ENCODE results near the gene NR2C2. TPM values are rescaled to one million over a fixed set of nuclear protein-coding genes. Genes with fewer than 3 reads are reported as not detected.

The NR2C2 gene
- total and polyA plus RNA-seq, 2 donors from 2014 or later = 3.5 to 43.6 TPM

DNA sequence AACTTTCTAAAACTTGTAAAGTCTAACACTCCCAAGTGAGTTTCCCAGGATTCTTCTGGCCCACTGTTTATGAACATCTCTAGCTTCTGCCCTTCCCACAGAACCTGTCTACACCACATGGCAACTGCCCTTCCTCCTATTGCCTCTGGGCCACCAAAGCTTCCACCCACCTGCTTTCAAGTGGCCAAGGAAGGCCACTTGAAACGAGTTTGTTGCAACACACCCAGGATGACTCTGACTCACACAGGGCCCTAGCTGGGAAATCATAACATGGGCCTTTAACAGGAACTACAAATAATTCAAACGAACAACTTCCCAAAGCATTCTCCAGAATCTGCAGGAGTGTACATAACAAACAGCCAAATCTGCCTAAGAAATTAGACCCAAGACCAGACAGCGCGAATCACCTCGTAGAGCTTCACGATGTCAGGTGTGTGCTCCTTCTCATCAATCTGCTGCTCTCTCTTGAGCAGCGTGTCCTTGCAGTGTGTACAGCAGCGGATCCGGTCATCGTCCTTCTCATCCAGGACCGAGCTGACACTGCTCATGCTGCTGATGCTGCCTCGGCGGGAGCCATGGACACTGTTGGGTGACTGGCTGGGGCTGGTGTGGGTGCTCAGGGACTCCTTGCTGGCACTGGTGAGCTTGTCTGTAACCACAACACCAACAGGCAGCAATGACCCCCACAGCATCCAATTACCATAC, 134.7 kb downstream of the NR2C2 start:
- Histone ChIP-seq H3K27ac (ENCODE audit: low read depth in 2 of 2, low read length in 2 of 2) (no peak overlapping the region), H3K27me3 (ENCODE audit: control insufficient read depth, insufficient read depth, low read length) (no peaks in the 10 kb centered on the region), H3K36me3 (ENCODE audit: control insufficient read depth in 2 of 3, insufficient read depth in 3 of 3, low read length in 3 of 3) (peaks cover 15 to 79% (median 52%) of the 10 kb centered on the region in 3 donors), H3K4me1 (ENCODE audit: control insufficient read depth in 2 of 3, insufficient read depth in 2 of 3, low read depth in 1 of 3, low read length in 3 of 3) (no peaks in the 10 kb centered on the region), H3K9me3 (ENCODE audit: control insufficient read depth in 2 of 3, insufficient read depth in 1 of 3, low read length in 3 of 3) (no peaks in the 10 kb centered on the region), H3K9ac (ENCODE audit: low read length in 3 of 3) (no peak overlapping the region), H3K4me3 (ENCODE audit: low read length in 3 of 3) (no peak overlapping the region)
- DNase-seq (no peak), FAIRE-seq (no peak)
- TF ChIP-seq, protein P1, sequence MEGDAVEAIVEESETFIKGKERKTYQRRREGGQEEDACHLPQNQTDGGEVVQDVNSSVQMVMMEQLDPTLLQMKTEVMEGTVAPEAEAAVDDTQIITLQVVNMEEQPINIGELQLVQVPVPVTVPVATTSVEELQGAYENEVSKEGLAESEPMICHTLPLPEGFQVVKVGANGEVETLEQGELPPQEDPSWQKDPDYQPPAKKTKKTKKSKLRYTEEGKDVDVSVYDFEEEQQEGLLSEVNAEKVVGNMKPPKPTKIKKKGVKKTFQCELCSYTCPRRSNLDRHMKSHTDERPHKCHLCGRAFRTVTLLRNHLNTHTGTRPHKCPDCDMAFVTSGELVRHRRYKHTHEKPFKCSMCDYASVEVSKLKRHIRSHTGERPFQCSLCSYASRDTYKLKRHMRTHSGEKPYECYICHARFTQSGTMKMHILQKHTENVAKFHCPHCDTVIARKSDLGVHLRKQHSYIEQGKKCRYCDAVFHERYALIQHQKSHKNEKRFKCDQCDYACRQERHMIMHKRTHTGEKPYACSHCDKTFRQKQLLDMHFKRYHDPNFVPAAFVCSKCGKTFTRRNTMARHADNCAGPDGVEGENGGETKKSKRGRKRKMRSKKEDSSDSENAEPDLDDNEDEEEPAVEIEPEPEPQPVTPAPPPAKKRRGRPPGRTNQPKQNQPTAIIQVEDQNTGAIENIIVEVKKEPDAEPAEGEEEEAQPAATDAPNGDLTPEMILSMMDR (IDR thresholded peaks at IDR 0.05; ENCODE audit: borderline replicate concordance, extremely low read depth, insufficient read depth) = no peak
- intact Hi-C loops (cut with DNase I) = no loop called here

DNA sequence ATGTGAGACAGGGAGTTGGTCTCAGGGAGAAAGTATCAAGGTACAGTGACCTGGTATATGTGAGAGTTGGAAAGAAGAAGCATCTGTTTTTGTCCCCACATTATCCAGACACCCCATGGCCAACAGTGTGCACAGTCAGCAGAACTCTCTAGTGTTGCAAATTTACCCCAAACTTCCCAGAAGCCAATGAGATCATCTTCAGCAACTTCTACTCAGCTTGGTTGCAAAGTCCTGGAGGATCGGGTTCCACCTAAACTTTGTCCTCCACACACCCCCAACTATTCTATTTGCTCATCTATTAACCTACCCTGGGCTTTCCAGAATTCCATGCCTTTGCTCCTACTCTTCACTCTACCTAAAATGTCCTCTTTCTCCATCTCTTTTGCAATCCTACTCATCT, 135.9 kb downstream of the NR2C2 start:
- Histone ChIP-seq H3K9ac (ENCODE audit: low read length in 3 of 3) (no peak overlapping the region), H3K27me3 (ENCODE audit: control insufficient read depth, insufficient read depth, low read length) (no peaks in the 10 kb centered on the region), H3K36me3 (ENCODE audit: control insufficient read depth in 2 of 3, insufficient read depth in 3 of 3, low read length in 3 of 3) (peaks cover 9 to 68% (median 44%) of the 10 kb centered on the region in 3 donors), H3K4me3 (ENCODE audit: low read length in 3 of 3) (no peak overlapping the region), H3K4me1 (ENCODE audit: control insufficient read depth in 2 of 3, insufficient read depth in 2 of 3, low read depth in 1 of 3, low read length in 3 of 3) (no peaks in the 10 kb centered on the region), H3K9me3 (ENCODE audit: control insufficient read depth in 2 of 3, insufficient read depth in 1 of 3, low read length in 3 of 3) (no peaks in the 10 kb centered on the region), H3K27ac (ENCODE audit: low read depth in 2 of 2, low read length in 2 of 2) (no peak overlapping the region)
- FAIRE-seq = no peak
- no peak for DNase-seq
- TF ChIP-seq, protein P1 (IDR thresholded peaks at IDR 0.05; ENCODE audit: borderline replicate concordance, extremely low read depth, insufficient read depth) = no peak
- intact Hi-C loops (cut with DNase I) = no loop called here

DNA sequence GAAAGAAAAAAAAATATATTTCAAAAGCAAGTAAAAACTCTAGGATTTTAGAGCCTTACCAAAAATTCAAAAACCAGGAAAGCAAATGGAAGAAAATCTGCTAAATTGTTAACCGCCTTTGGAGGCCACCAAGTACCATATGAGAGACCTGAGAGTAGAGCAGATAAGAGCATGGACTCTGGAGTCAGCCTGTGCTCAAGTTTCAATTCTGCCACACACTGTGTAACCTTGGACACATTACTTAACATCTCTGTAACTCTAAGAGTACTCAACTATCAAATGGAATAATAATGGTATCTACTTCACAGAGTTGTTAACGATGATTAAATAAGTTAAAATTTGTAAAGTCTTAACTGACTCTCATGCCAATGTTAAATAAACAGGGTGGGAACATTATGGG, 138.9 kb downstream of the NR2C2 start:
- FAIRE-seq = no peak

More for the DNA sequence above, 138.9 kb downstream of the NR2C2 start:
- H3K9ac ChIP-seq (ENCODE audit: low read length in 3 of 3) = no peak overlapping the region
- no peaks in the 10 kb centered on the region for H3K9me3 ChIP-seq (ENCODE audit: control insufficient read depth in 2 of 3, insufficient read depth in 1 of 3, low read length in 3 of 3)
- no peaks in the 10 kb centered on the region for H3K27me3 ChIP-seq (ENCODE audit: control insufficient read depth, insufficient read depth, low read length)
- no peaks in the 10 kb centered on the region for H3K4me1 ChIP-seq (ENCODE audit: control insufficient read depth in 2 of 3, insufficient read depth in 2 of 3, low read depth in 1 of 3, low read length in 3 of 3)
- no peak for DNase-seq
- H3K27ac ChIP-seq (ENCODE audit: low read depth in 2 of 2, low read length in 2 of 2) = no peak overlapping the region
- peaks cover 10 to 60% (median 37%) of the 10 kb centered on the region in 3 donors for H3K36me3 ChIP-seq (ENCODE audit: control insufficient read depth in 2 of 3, insufficient read depth in 3 of 3, low read length in 3 of 3)
- intact Hi-C loops (cut with DNase I) = no loop called here
- no peak overlapping the region for H3K4me3 ChIP-seq (ENCODE audit: low read length in 3 of 3)
- TF ChIP-seq, protein P1 (IDR thresholded peaks at IDR 0.05; ENCODE audit: borderline replicate concordance, extremely low read depth, insufficient read depth) = no peak

Data from kidney (tissue), 14 donors.